ENCODE results near the gene PCYT2. TPM values are rescaled to one million over a fixed set of nuclear protein-coding genes. Genes with fewer than 3 reads are reported as not detected.

The PCYT2 gene
- total RNA-seq, 1 donor from 2014 or later = 93.2 TPM

DNA sequence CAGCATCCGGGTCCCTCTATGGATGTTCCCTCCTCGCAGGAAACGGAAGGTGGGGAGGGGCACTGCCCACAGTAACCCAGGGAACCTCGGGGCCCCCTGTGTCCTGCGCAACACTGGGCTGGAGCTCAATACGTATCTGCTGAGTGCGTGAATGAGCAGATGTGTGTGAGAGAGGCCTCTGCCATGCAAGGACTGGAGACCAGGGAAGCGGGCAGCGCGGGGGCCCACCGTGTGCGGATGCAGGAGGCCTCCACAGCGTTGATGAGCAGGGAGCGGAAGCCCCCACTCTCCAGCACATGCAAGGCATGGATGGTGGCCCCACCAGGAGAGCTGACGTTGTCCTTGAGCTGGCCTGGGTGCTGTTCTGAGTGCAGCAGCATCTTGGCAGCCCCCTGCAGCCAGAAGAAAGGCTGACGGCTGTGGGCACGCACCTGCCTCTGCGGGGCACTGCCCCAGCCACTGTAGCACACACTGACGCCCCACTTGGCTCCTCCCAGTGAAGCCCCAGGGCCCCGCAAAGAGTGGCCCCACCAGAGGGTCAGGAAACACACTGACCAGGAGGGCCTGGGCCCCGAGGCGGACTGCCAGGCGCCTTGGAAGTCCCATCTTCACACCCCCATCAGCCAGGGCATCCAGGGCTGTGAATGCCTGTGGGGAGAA, 23.0 kb upstream of the PCYT2 start:
- no peak overlapping the region for H3K27ac Mint-ChIP-seq
- peaks cover 13% of the 10 kb centered on the region for H3K27me3 Mint-ChIP-seq
- H3K9me3 Mint-ChIP-seq (ENCODE audit: low read depth) = no peaks in the 10 kb centered on the region

DNA sequence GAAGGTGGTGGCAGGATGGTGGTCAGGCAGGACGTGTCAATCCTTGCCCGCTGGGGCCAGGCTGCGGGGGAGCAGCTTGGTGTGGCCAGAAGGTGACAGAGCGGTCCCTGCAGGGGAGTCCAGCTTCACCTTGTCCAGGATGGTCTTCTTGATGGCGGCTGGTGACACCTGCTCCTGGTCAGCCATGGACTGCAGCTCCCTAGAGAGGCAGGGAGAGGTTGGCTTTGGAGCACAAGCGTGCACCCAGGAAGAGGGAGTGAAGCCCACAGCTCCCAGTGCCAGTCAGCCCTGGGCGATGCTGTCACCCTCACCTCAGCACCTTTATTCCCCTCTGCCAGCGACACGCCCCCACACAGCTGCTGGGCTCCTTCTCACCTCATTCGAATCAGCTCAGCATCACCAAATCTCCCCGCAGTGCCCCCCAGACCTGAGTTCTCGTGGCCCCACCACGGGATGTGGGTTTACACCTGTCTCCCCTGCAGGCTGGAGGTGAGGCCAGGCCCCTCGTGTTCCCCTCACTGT, 22.0 kb upstream of the PCYT2 start:
- Mint-ChIP-seq H3K27me3 (peaks cover 6% of the 10 kb centered on the region), H3K4me3 (ENCODE audit: low read depth) (no peak overlapping the region), H3K9me3 (ENCODE audit: low read depth) (no peaks in the 10 kb centered on the region), H3K4me1 (ENCODE audit: low read depth) (peaks cover 9% of the 10 kb centered on the region), H3K36me3 (ENCODE audit: insufficient read depth) (no peaks in the 10 kb centered on the region), H3K27ac (no peak overlapping the region)
- TF ChIP-seq, protein P1, sequence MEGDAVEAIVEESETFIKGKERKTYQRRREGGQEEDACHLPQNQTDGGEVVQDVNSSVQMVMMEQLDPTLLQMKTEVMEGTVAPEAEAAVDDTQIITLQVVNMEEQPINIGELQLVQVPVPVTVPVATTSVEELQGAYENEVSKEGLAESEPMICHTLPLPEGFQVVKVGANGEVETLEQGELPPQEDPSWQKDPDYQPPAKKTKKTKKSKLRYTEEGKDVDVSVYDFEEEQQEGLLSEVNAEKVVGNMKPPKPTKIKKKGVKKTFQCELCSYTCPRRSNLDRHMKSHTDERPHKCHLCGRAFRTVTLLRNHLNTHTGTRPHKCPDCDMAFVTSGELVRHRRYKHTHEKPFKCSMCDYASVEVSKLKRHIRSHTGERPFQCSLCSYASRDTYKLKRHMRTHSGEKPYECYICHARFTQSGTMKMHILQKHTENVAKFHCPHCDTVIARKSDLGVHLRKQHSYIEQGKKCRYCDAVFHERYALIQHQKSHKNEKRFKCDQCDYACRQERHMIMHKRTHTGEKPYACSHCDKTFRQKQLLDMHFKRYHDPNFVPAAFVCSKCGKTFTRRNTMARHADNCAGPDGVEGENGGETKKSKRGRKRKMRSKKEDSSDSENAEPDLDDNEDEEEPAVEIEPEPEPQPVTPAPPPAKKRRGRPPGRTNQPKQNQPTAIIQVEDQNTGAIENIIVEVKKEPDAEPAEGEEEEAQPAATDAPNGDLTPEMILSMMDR (IDR thresholded peaks at IDR 0.05; ENCODE audit: unreplicated experiment) = no peak
- DNase-seq (ENCODE audit: low spot score, unreplicated experiment) = no peak

More for the DNA sequence above, 23.0 kb upstream of the PCYT2 start:
- TF ChIP-seq, protein P1 (IDR thresholded peaks at IDR 0.05; ENCODE audit: unreplicated experiment) = no peak
- peaks cover 5% of the 10 kb centered on the region for H3K4me1 Mint-ChIP-seq (ENCODE audit: low read depth)
- no peak for DNase-seq (ENCODE audit: low spot score, unreplicated experiment)
- no peak overlapping the region for H3K4me3 Mint-ChIP-seq (ENCODE audit: low read depth)
- H3K36me3 Mint-ChIP-seq (ENCODE audit: insufficient read depth) = no peaks in the 10 kb centered on the region

DNA sequence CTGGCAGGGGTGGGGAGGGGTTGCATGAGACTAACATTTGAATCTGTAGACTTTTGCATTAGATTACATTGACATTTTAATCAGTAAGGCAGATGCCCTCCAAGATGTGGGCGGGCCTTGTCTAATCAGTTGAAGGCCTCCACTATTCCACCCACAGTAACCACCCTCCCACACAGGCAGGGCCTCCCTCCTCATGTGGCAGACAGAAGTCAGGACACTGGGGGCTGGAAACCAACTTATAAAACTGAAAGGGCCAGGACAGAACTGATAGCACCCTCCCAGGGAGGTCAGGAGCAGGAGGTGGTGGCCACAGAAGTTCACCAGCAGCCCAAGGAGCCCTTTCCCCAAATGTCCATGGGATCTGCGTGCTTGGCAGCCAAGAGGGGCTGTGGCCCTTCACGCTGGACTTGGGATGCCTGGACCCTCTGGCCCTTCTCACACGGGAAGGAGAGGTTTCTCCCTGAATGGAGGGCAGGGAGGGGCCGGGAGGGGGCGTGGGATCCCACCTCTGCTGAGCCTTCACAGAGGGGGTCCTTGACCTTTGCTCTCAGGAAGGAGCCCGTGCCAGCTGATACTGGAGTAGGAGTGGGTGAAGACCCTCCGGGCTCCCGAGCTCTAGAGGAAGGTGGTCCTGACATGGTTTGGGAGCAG, 21.3 kb upstream of the PCYT2 start:
- no peak overlapping the region for H3K4me3 Mint-ChIP-seq (ENCODE audit: low read depth)
- no peaks in the 10 kb centered on the region for H3K36me3 Mint-ChIP-seq (ENCODE audit: insufficient read depth)

DNA sequence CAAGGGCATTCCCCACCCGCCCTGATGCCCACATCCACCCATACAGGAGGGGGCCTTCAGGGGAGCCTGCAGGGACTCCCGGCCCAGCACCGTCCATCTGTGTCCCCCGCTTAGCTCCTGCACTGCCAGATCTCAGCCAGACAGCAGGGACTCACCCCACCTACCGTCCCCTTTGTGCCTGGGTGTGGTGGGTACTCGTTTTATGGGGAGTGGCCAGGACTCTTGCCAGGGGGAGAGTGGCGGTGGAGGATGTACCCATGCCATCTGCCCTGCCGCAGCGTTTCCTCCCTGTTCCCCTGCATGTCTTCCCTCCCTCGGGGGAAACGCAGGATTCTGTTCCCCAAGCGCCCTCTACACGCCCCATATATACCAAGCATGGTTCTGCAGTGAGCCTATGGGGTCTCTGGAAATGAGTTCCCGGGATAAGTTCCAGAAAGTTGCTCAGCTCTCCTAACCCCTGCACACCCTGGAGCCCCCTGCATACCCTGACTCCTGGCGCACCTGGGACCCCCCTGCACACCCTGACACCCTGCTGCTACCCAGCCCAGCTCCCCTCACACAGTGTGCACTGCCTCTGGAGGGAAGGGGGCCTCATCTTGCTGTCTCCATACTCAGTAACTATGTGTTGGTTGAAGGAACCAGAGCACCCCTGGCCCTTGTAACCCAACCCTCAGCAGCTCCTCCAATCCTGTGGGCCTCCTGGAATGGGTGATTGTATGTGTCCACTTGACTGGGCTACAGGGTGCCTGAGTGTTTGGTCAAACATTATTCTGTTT, 20.5 kb upstream of the PCYT2 start:
- H3K27me3 Mint-ChIP-seq = peaks cover 3% of the 10 kb centered on the region
- H3K27ac Mint-ChIP-seq = no peak overlapping the region
- TF ChIP-seq, protein P1 (IDR thresholded peaks at IDR 0.05; ENCODE audit: unreplicated experiment) = no peak
- peaks cover 9% of the 10 kb centered on the region for H3K4me1 Mint-ChIP-seq (ENCODE audit: low read depth)
- no peak for DNase-seq (ENCODE audit: low spot score, unreplicated experiment)
- H3K9me3 Mint-ChIP-seq (ENCODE audit: low read depth) = no peaks in the 10 kb centered on the region
- H3K36me3 Mint-ChIP-seq (ENCODE audit: insufficient read depth) = no peaks in the 10 kb centered on the region
- no peak overlapping the region for H3K4me3 Mint-ChIP-seq (ENCODE audit: low read depth)

More for the DNA sequence above, 21.3 kb upstream of the PCYT2 start:
- no peak overlapping the region for H3K27ac Mint-ChIP-seq
- DNase-seq (ENCODE audit: low spot score, unreplicated experiment) = no peak
- H3K9me3 Mint-ChIP-seq (ENCODE audit: low read depth) = no peaks in the 10 kb centered on the region
- TF ChIP-seq, protein P1 (IDR thresholded peaks at IDR 0.05; ENCODE audit: unreplicated experiment) = no peak
- H3K27me3 Mint-ChIP-seq = peaks cover 3% of the 10 kb centered on the region
- peaks cover 9% of the 10 kb centered on the region for H3K4me1 Mint-ChIP-seq (ENCODE audit: low read depth)

DNA sequence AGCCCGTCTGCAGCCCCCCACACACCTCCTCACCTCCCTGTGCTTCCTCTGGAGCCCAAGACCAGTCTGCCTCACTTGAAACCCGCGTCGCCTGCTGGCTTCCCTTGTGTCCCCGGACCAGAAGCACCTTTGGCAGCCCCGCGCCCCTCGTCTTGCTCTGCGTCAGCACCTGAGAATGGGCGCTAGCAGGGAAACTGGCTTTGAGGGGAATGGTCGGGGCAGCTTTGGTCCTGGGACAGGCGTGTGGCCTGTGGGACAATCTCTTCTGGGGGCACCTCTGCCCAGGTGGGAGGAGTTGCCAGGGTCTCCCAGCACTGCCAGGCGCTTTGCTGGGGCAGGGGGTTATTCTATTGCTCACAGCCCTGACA, 20.0 kb upstream of the PCYT2 start:
- Mint-ChIP-seq H3K9me3 (ENCODE audit: low read depth) (no peaks in the 10 kb centered on the region), H3K27me3 (peaks cover 3% of the 10 kb centered on the region), H3K4me3 (ENCODE audit: low read depth) (no peak overlapping the region), H3K36me3 (ENCODE audit: insufficient read depth) (no peaks in the 10 kb centered on the region), H3K27ac (no peak overlapping the region), H3K4me1 (ENCODE audit: low read depth) (peaks cover 11% of the 10 kb centered on the region)
- DNase-seq (ENCODE audit: low spot score, unreplicated experiment) = no peak
- TF ChIP-seq, protein P1 (IDR thresholded peaks at IDR 0.05; ENCODE audit: unreplicated experiment) = no peak
